ENCODE data around the gene MOXD1.

MOXD1 gene

GRCh38 chr6:132304891-132305305 is 96.4 kb downstream of the MOXD1 start:
- Histone ChIP-seq H3K4me3 (ENCODE audit: low read depth, low read length, poor library complexity, severe bottlenecking) (no peak overlapping the region), H3K4me1 (ENCODE audit: insufficient read depth, low read length, severe bottlenecking) (no peaks in the 10 kb centered on the region), H3K9me2 (ENCODE audit: low read depth, low read length) (no peaks in the 10 kb centered on the region), H4K20me1 (ENCODE audit: insufficient read depth, low read length) (no peaks in the 10 kb centered on the region), H3K36me3 (ENCODE audit: insufficient read depth, low read length) (no peaks in the 10 kb centered on the region), H3K9me3 (ENCODE audit: low read length) (no peaks in the 10 kb centered on the region), H2AFZ (ENCODE audit: low read length) (no peak overlapping the region), H3K27me3 (ENCODE audit: insufficient read depth, low read length) (no peaks in the 10 kb centered on the region), H3K4me2 (ENCODE audit: low read length) (no peak overlapping the region), H3K9ac (ENCODE audit: low read length) (no peak overlapping the region), H3K79me2 (ENCODE audit: insufficient read depth, low read length) (no peaks in the 10 kb centered on the region), H3K27ac (ENCODE audit: low read depth, low read length, poor library complexity, severe bottlenecking) (no peak overlapping the region), H3F3A (ENCODE audit: insufficient read depth, low read length) (no peaks in the 10 kb centered on the region)
- TF ChIP-seq CTCF (IDR thresholded peaks at IDR 0.05; ENCODE audit: low read length) (no peak), EZH2 (IDR thresholded peaks at IDR 0.05; ENCODE audit: borderline replicate concordance, low read length) (no peak)

GRCh38 chr6:132300323-132300949 is 100.8 kb downstream of the MOXD1 start:
- H3K4me3 ChIP-seq (ENCODE audit: low read depth, low read length, poor library complexity, severe bottlenecking), result no peak overlapping the region
- no peaks in the 10 kb centered on the region for H3K79me2 ChIP-seq (ENCODE audit: insufficient read depth, low read length)
- H4K20me1 ChIP-seq (ENCODE audit: insufficient read depth, low read length), result no peaks in the 10 kb centered on the region
- H3K9ac ChIP-seq (ENCODE audit: low read length), result no peak overlapping the region
- no peak overlapping the region for H2AFZ ChIP-seq (ENCODE audit: low read length)
- no peak overlapping the region for H3K27ac ChIP-seq (ENCODE audit: low read depth, low read length, poor library complexity, severe bottlenecking)
- TF ChIP-seq CTCF (IDR thresholded peaks at IDR 0.05; ENCODE audit: low read length) (peak; percentile 87), EZH2 (IDR thresholded peaks at IDR 0.05; ENCODE audit: borderline replicate concordance, low read length) (no peak)
- H3F3A ChIP-seq (ENCODE audit: insufficient read depth, low read length), result no peaks in the 10 kb centered on the region
- no peaks in the 10 kb centered on the region for H3K4me1 ChIP-seq (ENCODE audit: insufficient read depth, low read length, severe bottlenecking)
- H3K9me2 ChIP-seq (ENCODE audit: low read depth, low read length), result no peaks in the 10 kb centered on the region
- no peak overlapping the region for H3K4me2 ChIP-seq (ENCODE audit: low read length)
- no peaks in the 10 kb centered on the region for H3K9me3 ChIP-seq (ENCODE audit: low read length)
- H3K27me3 ChIP-seq (ENCODE audit: insufficient read depth, low read length), result no peaks in the 10 kb centered on the region
- H3K36me3 ChIP-seq (ENCODE audit: insufficient read depth, low read length), result no peaks in the 10 kb centered on the region

- no peaks in the 10 kb centered on the region for H3F3A ChIP-seq (ENCODE audit: insufficient read depth, low read length)
- no peak overlapping the region for H2AFZ ChIP-seq (ENCODE audit: low read length)
- H3K79me2 ChIP-seq (ENCODE audit: insufficient read depth, low read length), result no peaks in the 10 kb centered on the region
- H3K4me3 ChIP-seq (ENCODE audit: low read depth, low read length, poor library complexity, severe bottlenecking), result no peak overlapping the region
- H3K27ac ChIP-seq (ENCODE audit: low read depth, low read length, poor library complexity, severe bottlenecking), result no peak overlapping the region
- H3K9ac ChIP-seq (ENCODE audit: low read length), result no peak overlapping the region
- no peaks in the 10 kb centered on the region for H3K36me3 ChIP-seq (ENCODE audit: insufficient read depth, low read length)
- H3K4me2 ChIP-seq (ENCODE audit: low read length), result no peak overlapping the region
- no peaks in the 10 kb centered on the region for H3K9me3 ChIP-seq (ENCODE audit: low read length)
- no peaks in the 10 kb centered on the region for H4K20me1 ChIP-seq (ENCODE audit: insufficient read depth, low read length)
- no peaks in the 10 kb centered on the region for H3K27me3 ChIP-seq (ENCODE audit: insufficient read depth, low read length)
- TF ChIP-seq CTCF (IDR thresholded peaks at IDR 0.05; ENCODE audit: low read length) (peak; percentile 83), EZH2 (IDR thresholded peaks at IDR 0.05; ENCODE audit: borderline replicate concordance, low read length) (no peak)
- no peaks in the 10 kb centered on the region for H3K4me1 ChIP-seq (ENCODE audit: insufficient read depth, low read length, severe bottlenecking)
- no peaks in the 10 kb centered on the region for H3K9me2 ChIP-seq (ENCODE audit: low read depth, low read length)
These were observed 102.8 kb downstream of the MOXD1 start for GRCh38 chr6:132298344-132298949.

All from OCI-LY1 (cell line).